ENCODE data around the gene CRYAB. TPM values are rescaled to one million over a fixed set of nuclear protein-coding genes. Genes with fewer than 3 reads are reported as not detected.

The CRYAB gene
- total and polyA plus RNA-seq, 9 donors, result 22.7 to 301 (median 72.5) TPM

DNA sequence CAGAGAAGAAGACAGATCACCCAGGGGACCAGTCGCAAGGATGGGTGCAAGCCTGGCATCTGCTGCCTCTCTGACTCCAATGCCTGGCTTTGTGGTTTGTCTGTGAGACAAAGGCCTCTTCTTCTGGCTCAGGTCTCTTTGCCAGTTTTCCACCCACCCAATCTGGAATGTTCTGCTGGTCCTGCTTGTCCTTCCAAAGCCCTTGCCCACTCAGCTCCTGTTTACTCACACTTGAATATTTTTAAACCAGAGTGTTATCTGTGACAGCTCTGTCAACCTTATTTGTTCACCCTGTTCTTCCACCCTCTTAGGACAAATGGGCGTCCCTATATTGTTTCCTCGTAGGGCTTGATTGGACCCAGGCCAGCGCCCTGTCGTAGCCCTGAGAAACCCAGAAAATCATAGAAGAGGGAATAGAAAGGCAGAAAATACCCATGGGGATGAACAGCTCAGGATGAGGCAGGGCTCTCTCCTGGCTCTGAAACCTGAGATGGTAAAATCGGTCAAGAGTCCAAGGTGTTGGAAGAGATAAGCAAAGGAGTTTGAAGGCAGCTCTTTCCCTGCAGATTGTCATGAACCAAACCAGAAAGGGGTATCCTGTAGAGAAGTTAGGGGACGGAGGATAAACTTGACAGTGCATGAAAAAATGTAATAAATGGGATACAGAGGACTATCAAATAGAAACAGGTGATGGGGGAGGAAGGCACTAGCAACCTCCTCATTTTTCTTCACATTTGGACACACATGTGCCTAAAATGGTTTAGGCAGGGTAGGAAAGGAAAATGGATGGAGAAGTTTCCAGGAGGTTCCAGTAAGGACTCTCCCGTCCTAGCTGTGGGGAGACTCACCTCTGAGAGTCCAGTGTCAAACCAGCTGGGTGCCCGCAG lies 651 bp downstream of the CRYAB start:
- Histone ChIP-seq H3K36me3 (no peaks in the 10 kb centered on the region), H3K27ac (peak overlapping the region; percentile 90 to 94), H3K4me1 (ENCODE audit: insufficient read depth) (peaks cover 11% of the 10 kb centered on the region), H3K9me3 (no peaks in the 10 kb centered on the region), H3K27me3 (no peaks in the 10 kb centered on the region), H3K4me3 (peak overlapping the region; percentile 58)
- intact Hi-C loops (cut with DNase I), result loop anchor here in 2 of 4 donors (5.0 kb wide), 1 partner anchor 34 kb away; the partner anchor contains the start of genes CFAP68 (in 2 of the 2) and FDXACB1 (in 2 of the 2)
- WGBS, 3 donors, result 64 to 78% (median 74%) methylated on average over 9 of the region's 9 CpGs
- TF ChIP-seq EP300 (IDR thresholded peaks at IDR 0.05) (no peak), POLR2A (IDR thresholded peaks at IDR 0.05) (no peak)
- TF ChIP-seq, protein P1, sequence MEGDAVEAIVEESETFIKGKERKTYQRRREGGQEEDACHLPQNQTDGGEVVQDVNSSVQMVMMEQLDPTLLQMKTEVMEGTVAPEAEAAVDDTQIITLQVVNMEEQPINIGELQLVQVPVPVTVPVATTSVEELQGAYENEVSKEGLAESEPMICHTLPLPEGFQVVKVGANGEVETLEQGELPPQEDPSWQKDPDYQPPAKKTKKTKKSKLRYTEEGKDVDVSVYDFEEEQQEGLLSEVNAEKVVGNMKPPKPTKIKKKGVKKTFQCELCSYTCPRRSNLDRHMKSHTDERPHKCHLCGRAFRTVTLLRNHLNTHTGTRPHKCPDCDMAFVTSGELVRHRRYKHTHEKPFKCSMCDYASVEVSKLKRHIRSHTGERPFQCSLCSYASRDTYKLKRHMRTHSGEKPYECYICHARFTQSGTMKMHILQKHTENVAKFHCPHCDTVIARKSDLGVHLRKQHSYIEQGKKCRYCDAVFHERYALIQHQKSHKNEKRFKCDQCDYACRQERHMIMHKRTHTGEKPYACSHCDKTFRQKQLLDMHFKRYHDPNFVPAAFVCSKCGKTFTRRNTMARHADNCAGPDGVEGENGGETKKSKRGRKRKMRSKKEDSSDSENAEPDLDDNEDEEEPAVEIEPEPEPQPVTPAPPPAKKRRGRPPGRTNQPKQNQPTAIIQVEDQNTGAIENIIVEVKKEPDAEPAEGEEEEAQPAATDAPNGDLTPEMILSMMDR (IDR thresholded peaks at IDR 0.05), result no peak
- no peak for DNase-seq

DNA sequence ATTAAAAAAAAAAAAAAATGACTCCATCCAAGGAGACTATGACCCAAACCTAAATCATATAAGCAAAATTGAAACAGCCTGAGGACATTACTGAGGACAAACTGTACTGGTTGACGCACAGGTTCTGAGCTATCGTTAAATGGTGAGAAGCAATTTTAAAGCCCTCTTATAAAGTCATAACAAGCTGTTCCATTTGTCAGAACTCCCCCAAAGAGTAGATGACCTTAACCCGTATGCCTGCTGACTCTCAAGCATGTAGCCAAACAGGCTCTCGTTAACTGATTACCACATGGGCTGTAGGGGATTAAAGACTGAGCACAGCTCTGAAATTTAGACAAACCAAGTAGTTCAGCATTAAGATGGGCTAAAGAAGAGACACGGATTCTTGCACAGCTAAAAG lies 2.2 kb downstream of the CRYAB start:
- peak overlapping the region in 1 of 2 donors; percentile 16 for H3K27ac ChIP-seq
- WGBS, 3 donors, result 37 to 48% (median 39%) methylated on average over 5 of the region's 5 CpGs
- no peak overlapping the region for H3K4me3 ChIP-seq

GRCh38 chr11:111908639-111909305 lies 2.8 kb downstream of the CRYAB start:
- peaks cover 11% of the 10 kb centered on the region for H3K4me1 ChIP-seq (ENCODE audit: insufficient read depth)
- no peaks in the 10 kb centered on the region for H3K27me3 ChIP-seq
- intact Hi-C loops (cut with DNase I), result no loop called here
- WGBS, 3 donors, result 77 to 85% (median 81%) methylated on average over 5 of the region's 5 CpGs
- TF ChIP-seq POLR2A (IDR thresholded peaks at IDR 0.05) (no peak), EP300 (IDR thresholded peaks at IDR 0.05) (no peak)
- TF ChIP-seq, protein P1 (IDR thresholded peaks at IDR 0.05), result no peak
- H3K36me3 ChIP-seq, result no peaks in the 10 kb centered on the region
- H3K27ac ChIP-seq, result peak overlapping the region in 1 of 2 donors; percentile 16
- no peak for DNase-seq
- no peaks in the 10 kb centered on the region for H3K9me3 ChIP-seq
- no peak overlapping the region for H3K4me3 ChIP-seq

More for the DNA sequence above, 2.2 kb downstream of the CRYAB start:
- intact Hi-C loops (cut with DNase I), result no loop called here
- TF ChIP-seq, protein P1 (IDR thresholded peaks at IDR 0.05), result no peak
- TF ChIP-seq POLR2A (IDR thresholded peaks at IDR 0.05) (no peak), EP300 (IDR thresholded peaks at IDR 0.05) (no peak)
- H3K9me3 ChIP-seq, result no peaks in the 10 kb centered on the region
- H3K36me3 ChIP-seq, result no peaks in the 10 kb centered on the region
- no peak for DNase-seq
- H3K4me1 ChIP-seq (ENCODE audit: insufficient read depth), result peaks cover 11% of the 10 kb centered on the region
- H3K27me3 ChIP-seq, result no peaks in the 10 kb centered on the region

- peaks cover 3% of the 10 kb centered on the region for H3K4me1 ChIP-seq (ENCODE audit: insufficient read depth)
- no peak for DNase-seq
- TF ChIP-seq EP300 (IDR thresholded peaks at IDR 0.05) (no peak), POLR2A (IDR thresholded peaks at IDR 0.05) (no peak)
- TF ChIP-seq, protein P1 (IDR thresholded peaks at IDR 0.05), result no peak
- no peak overlapping the region for H3K4me3 ChIP-seq
- no peaks in the 10 kb centered on the region for H3K27me3 ChIP-seq
- H3K27ac ChIP-seq, result no peak overlapping the region
- H3K9me3 ChIP-seq, result no peaks in the 10 kb centered on the region
- H3K36me3 ChIP-seq, result no peaks in the 10 kb centered on the region
- intact Hi-C loops (cut with DNase I), result no loop called here
- 73 to 78% (median 78%) methylated on average over 1 of the region's 1 CpG for WGBS, 3 donors
These were observed 4.9 kb downstream of the CRYAB start for GRCh38 chr11:111906680-111907079.

Data from ovary (tissue), 9 donors.